H1 (cell line): ENCODE results near the gene LAMC1. TPM values are rescaled to one million over a fixed set of nuclear protein-coding genes. Genes with fewer than 3 reads are reported as not detected.

Source experiments
- CHD1 ChIP-seq: IDR thresholded peaks from 2 replicates; pipeline ENCODE4 v1.6.1; 2012; ENCODE audit warnings: low read depth, low read length, improper control_type of control experiment
- CTBP2 ChIP-seq: IDR thresholded peaks from 2 replicates; pipeline ENCODE4 v1.7.0; 2011; ENCODE audit warnings: borderline replicate concordance, mild to moderate bottlenecking, moderate library complexity, mixed read lengths, low read length; ENCODE audit not compliant: insufficient read depth, insufficient read length
- EGR1 ChIP-seq: IDR thresholded peaks from 2 replicates; pipeline ENCODE4 v1.6.1; 2011; ENCODE audit warnings: low read depth, low read length, borderline replicate concordance
- HDAC2 ChIP-seq, 2 experiments: fragments of 300-600 bp in 1 of 2; sonication (generic) in 1 of 2; IDR thresholded peaks; 2 replicates each; pipeline ENCODE4 v1.6.1; 2011 to 2012; ENCODE audit warnings: low read depth in 2 of 2, low read length in 2 of 2, mild to moderate bottlenecking in 2 of 2, moderate library complexity in 2 of 2, borderline replicate concordance in 1 of 2, inconsistent platforms in 1 of 2
- KDM5A ChIP-seq: fragments of 200-600 bp; IDR thresholded peaks from 2 replicates; pipeline ENCODE4 v1.7.1; 2012; ENCODE audit warnings: mild to moderate bottlenecking, low read length, inconsistent platforms, mixed read lengths
- PHF8 ChIP-seq: fragments of 200-600 bp; sonication (generic); conservative IDR thresholded peaks from 2 replicates; pipeline ENCODE4 v1.7.1; 2012; ENCODE audit warnings: low read depth, mild to moderate bottlenecking, inconsistent platforms, low read length, moderate library complexity
- SP4 ChIP-seq: IDR thresholded peaks from 2 replicates; pipeline ENCODE4 v1.6.1; 2012; ENCODE audit warnings: low read length, inconsistent platforms
- TBP ChIP-seq: IDR thresholded peaks from 2 replicates; pipeline ENCODE4 v1.6.1; 2011; ENCODE audit warnings: low read depth, low read length, improper control_type of control experiment
- polyA plus RNA-seq, 7 experiments: library from polyadenylated mRNA; depleted of rRNA in 3 of 7; stranded (reverse) in 5 of 7; unstranded in 2 of 7; fragments of >200 nt in 5 of 7; fragments of 200-250 nt in 2 of 7; gene quantifications; 1 replicate in 5 of 7; 2 replicates in 1 of 7; 4 replicates in 1 of 7; pipeline versions ENCODE4 v1.2.1 to v1.2.3, GENCODE V29; 2011 to 2013; ENCODE audit warnings: missing spikeins in 2 of 7, mixed read lengths in 2 of 7
- total RNA-seq: library from RNA; stranded (reverse); fragmentation: NEBNext Ultra II Directional; extraction: Animal tissue kit (Norgen Biotek cat#: 25700); gene quantifications from 2 replicates; pipeline ENCODE4 v1.2.1, GENCODE V29; 2021

LAMC1 gene
- total and polyA plus RNA-seq, 2 of the 8 experiments (the other 6 are each of a cell fraction or from before 2014, with no cell fraction given): 47.6 to 90.3 TPM

- TF ChIP-seq PHF8: no peak
- TF ChIP-seq CTBP2: no peak
- no peak for TF ChIP-seq TBP
- TF ChIP-seq HDAC2 (IDR thresholded peaks at IDR 0.05; ENCODE audit: borderline replicate concordance in 1 of 2, low read depth in 2 of 2, low read length in 2 of 2): no peak
- TF ChIP-seq EGR1: no peak
- no peak for TF ChIP-seq KDM5A
- no peak for TF ChIP-seq CHD1
- no peak for TF ChIP-seq SP4
Measured at GRCh38 chr1:183096894-183097293, 73.7 kb downstream of the LAMC1 start (continued).
